ENCODE results near the gene ZDHHC24.

- TF ChIP-seq SIN3A (IDR thresholded peaks at IDR 0.05; ENCODE audit: borderline replicate concordance, insufficient read depth, low read depth, low read length) (no peak), CTCF (IDR thresholded peaks at IDR 0.05) (no peak), POLR2AphosphoS5 (IDR thresholded peaks at IDR 0.05; ENCODE audit: low read depth, low read length) (no peak), TCF7L2 (IDR thresholded peaks at IDR 0.05; ENCODE audit: low read depth, low read length) (no peak), REST (IDR thresholded peaks at IDR 0.05; ENCODE audit: insufficient read depth in 1 of 2, low read depth in 2 of 2, low read length in 1 of 2) (no peak)
Observed at GRCh38 chr11:66488957-66489356, 56.9 kb downstream of the ZDHHC24 start.

All from Panc1 (cell line).